DND-41 (cell line): Measurements from ENCODE around the gene RABL6.

Experiments
- ATAC-seq: fragments of 200-7000 bp; cut with Tn5 transposase; 3 replicates; pipeline ENCODE4 v1.9.1; 2021; ENCODE audit warnings: low read depth; ENCODE audit not compliant: insufficient read depth
- DNase-seq: peaks from one replicate; pipeline ENCODE4 v3.0.0-alpha.2; 2020
- H2AFZ ChIP-seq: 2 replicates; pipeline ENCODE4 v1.6.0; 2012; ENCODE audit warnings: low read depth, low read length
- H3K27ac ChIP-seq: 2 replicates; pipeline ENCODE4 v1.5.1; 2012; ENCODE audit warnings: low read length, inconsistent platforms
- H3K27me3 ChIP-seq: fragments of 200-600 bp; sonication (generic); 2 replicates; pipeline ENCODE4 v1.6.0; 2012; ENCODE audit warnings: low read length, mild to moderate bottlenecking, inconsistent platforms; ENCODE audit not compliant: insufficient read depth, poor library complexity
- H3K36me3 ChIP-seq: 2 replicates; pipeline ENCODE4 v1.5.1; 2012; ENCODE audit warnings: low read length, inconsistent platforms; ENCODE audit not compliant: insufficient read depth
- H3K4me1 ChIP-seq: 2 replicates; pipeline ENCODE4 v1.5.1; 2012; ENCODE audit warnings: mild to moderate bottlenecking, low read length; ENCODE audit not compliant: insufficient read depth
- H3K4me2 ChIP-seq: 2 replicates; pipeline ENCODE4 v1.6.0; 2012; ENCODE audit warnings: mild to moderate bottlenecking, moderate library complexity, low read length, inconsistent platforms; ENCODE audit not compliant: insufficient read depth
- H3K4me3 ChIP-seq, 2 experiments: fragments of 200-600 bp in 1 of 2; shearing (Covaris generic) in 1 of 2; 2 replicates each; pipeline ENCODE4 v1.5.1; 2012 to 2016; ENCODE audit warnings: inconsistent platforms in 2 of 2, low read length in 2 of 2, mild to moderate bottlenecking in 2 of 2, low read depth in 1 of 2, moderate library complexity in 1 of 2
- H3K79me2 ChIP-seq: 2 replicates; pipeline ENCODE4 v1.6.0; 2012; ENCODE audit warnings: low read length, inconsistent platforms; ENCODE audit not compliant: insufficient read depth
- H3K9ac ChIP-seq: 2 replicates; pipeline ENCODE4 v1.6.0; 2012; ENCODE audit warnings: low read depth, mild to moderate bottlenecking, inconsistent platforms, low read length, moderate library complexity
- H3K9me3 ChIP-seq: 2 replicates; pipeline ENCODE4 v1.5.1; 2012; ENCODE audit warnings: low read length, moderate library complexity, mild to moderate bottlenecking, inconsistent platforms; ENCODE audit not compliant: insufficient read depth, severe bottlenecking
- H4K20me1 ChIP-seq: 2 replicates; pipeline ENCODE4 v1.6.0; 2012; ENCODE audit warnings: low read length; ENCODE audit not compliant: insufficient read depth
- CTCF ChIP-seq: IDR thresholded peaks from 2 replicates; pipeline ENCODE4 v1.5.1; 2012; ENCODE audit warnings: borderline replicate concordance, low read length, moderate library complexity, mild to moderate bottlenecking; ENCODE audit not compliant: poor library complexity, severe bottlenecking; ENCODE audit errors: extremely low read depth
- EZH2 ChIP-seq: IDR thresholded peaks from 3 replicates; pipeline ENCODE4 v1.6.1; 2012; ENCODE audit warnings: borderline replicate concordance, low read depth, mild to moderate bottlenecking, moderate library complexity, low read length, inconsistent platforms; ENCODE audit not compliant: severe bottlenecking

Gene RABL6

GRCh38 chr9:136848393-136849037 is 40.8 kb downstream of the RABL6 start:
- peak overlapping the region; percentile 84 for H2AFZ ChIP-seq

GRCh38 chr9:136849038-136849959 is 41.6 kb downstream of the RABL6 start, which contains the start of gene PHPT1:
Gene PHPT1, plus strand, starts transcription at chr9:136849409. Its CDS starts 22 bp downstream, at chr9:136849431.
- Histone ChIP-seq H3K36me3 (peaks cover 23% of the 10 kb centered on the region), H3K4me3 (peak within 1 kb of the TSS; percentile 70 to 98), H3K79me2 (peaks cover 6% of the 10 kb centered on the region), H2AFZ (peak within 1 kb of the TSS; percentile 84), H4K20me1 (peaks cover 15% of the 10 kb centered on the region), H3K27me3 (no peaks in the 10 kb centered on the region), H3K27ac (peak within 1 kb of the TSS; percentile 76), H3K4me1 (peaks cover 18% of the 10 kb centered on the region), H3K9ac (peak within 1 kb of the TSS; percentile 88), H3K4me2 (peak within 1 kb of the TSS; percentile 88), H3K9me3 (no peaks in the 10 kb centered on the region)
- TF ChIP-seq EZH2 (no peak), CTCF (no peak)
- DNase-seq, result peak; percentile 97
- ATAC-seq, result peak; percentile 86

More at GRCh38 chr9:136848393-136849037, 40.8 kb downstream of the RABL6 start:
- H3K9ac ChIP-seq, result peak overlapping the region; percentile 88
- no peak for TF ChIP-seq CTCF
- no peak for TF ChIP-seq EZH2
- H3K36me3 ChIP-seq, result peaks cover 23% of the 10 kb centered on the region
- DNase-seq (no peak), ATAC-seq (peak; percentile 25)
- H3K4me1 ChIP-seq, result peaks cover 18% of the 10 kb centered on the region
- peak overlapping the region; percentile 88 for H3K4me2 ChIP-seq
- no peaks in the 10 kb centered on the region for H3K27me3 ChIP-seq
- peaks cover 15% of the 10 kb centered on the region for H4K20me1 ChIP-seq
- peak overlapping the region; percentile 76 for H3K27ac ChIP-seq
- H3K79me2 ChIP-seq, result peaks cover 6% of the 10 kb centered on the region
- H3K9me3 ChIP-seq, result no peaks in the 10 kb centered on the region
- peak overlapping the region; percentile 70 to 98 for H3K4me3 ChIP-seq

- Histone ChIP-seq H3K9me3 (no peaks in the 10 kb centered on the region), H4K20me1 (peaks cover 15% of the 10 kb centered on the region), H3K4me1 (peaks cover 18% of the 10 kb centered on the region), H3K4me3 (peak overlapping the region; percentile 10 to 98; a peak in 3 of 4 replicates), H2AFZ (no peak overlapping the region), H3K9ac (peak overlapping the region; percentile 88), H3K27ac (peak overlapping the region; percentile 25; the same call in 1 of the 2 replicates), H3K27me3 (no peaks in the 10 kb centered on the region), H3K4me2 (peak overlapping the region; percentile 88), H3K36me3 (peaks cover 23% of the 10 kb centered on the region), H3K79me2 (peaks cover 6% of the 10 kb centered on the region)
- ATAC-seq (no peak), DNase-seq (no peak)
- no peak for TF ChIP-seq CTCF
- TF ChIP-seq EZH2, result no peak
Observed at GRCh38 chr9:136849960-136850865, 42.5 kb downstream of the RABL6 start.
